NCI-H2196 (cell line): Measurements from ENCODE around the gene HDHD3.
"Not testable (repeated sequence)": the region's sequence is repeated elsewhere in the genome, so short reads cannot be mapped to it uniquely, and the experiment has no call there.

Source experiments
- DNase-seq: peaks from one replicate; lab custom pipeline; 2025; ENCODE audit not compliant: unreplicated experiment; lab: John Stamatoyannopoulos, UW

The HDHD3 gene

GRCh38 chr9:113390192-113390960 is 13.6 kb upstream of the HDHD3 start:
- no peak for DNase-seq

- DNase-seq: no peak
These were observed 12.7 kb upstream of the HDHD3 start for GRCh38 chr9:113389451-113389850.

GRCh38 chr9:113388833-113389232 is 12.0 kb upstream of the HDHD3 start:
- no peak for DNase-seq

- no peak for DNase-seq
These were observed 10.9 kb upstream of the HDHD3 start for GRCh38 chr9:113387560-113388230.

- no peak for DNase-seq
These were observed 10.0 kb upstream of the HDHD3 start for GRCh38 chr9:113386571-113387393.

GRCh38 chr9:113381909-113382411 is 5.2 kb upstream of the HDHD3 start:
- no peak for DNase-seq

GRCh38 chr9:113381441-113381840 is 4.7 kb upstream of the HDHD3 start:
- DNase-seq: not testable (repeated sequence)

GRCh38 chr9:113380869-113381378 is 4.1 kb upstream of the HDHD3 start:
- no peak for DNase-seq

GRCh38 chr9:113379829-113380210 is 3.0 kb upstream of the HDHD3 start:
- not testable (repeated sequence) for DNase-seq

GRCh38 chr9:113379094-113379828 is 2.5 kb upstream of the HDHD3 start:
- not testable (repeated sequence) for DNase-seq

GRCh38 chr9:113375057-113376023 is 1.4 kb downstream of the HDHD3 start:
- no peak for DNase-seq

- DNase-seq: no peak
These were observed 3.0 kb downstream of the HDHD3 start for GRCh38 chr9:113373676-113374392.

GRCh38 chr9:113373256-113373655 is 3.5 kb downstream of the HDHD3 start:
- no peak for DNase-seq

- no peak for DNase-seq
These were observed 4.7 kb downstream of the HDHD3 start for GRCh38 chr9:113372059-113372458.

- DNase-seq: no peak
These were observed 5.9 kb downstream of the HDHD3 start for GRCh38 chr9:113370806-113371325.

GRCh38 chr9:113369855-113370140 is 7.0 kb downstream of the HDHD3 start:
- no peak for DNase-seq

- peak; percentile 56 for DNase-seq
These were observed 7.6 kb downstream of the HDHD3 start for GRCh38 chr9:113368982-113369854.
